Right ventricle myocardium superior (tissue), 1 donor: ENCODE measurements around the gene SGF29. TPM values are rescaled to one million over a fixed set of nuclear protein-coding genes. Genes with fewer than 3 reads are reported as not detected.
"Not testable (repeated sequence)": the region's sequence is repeated elsewhere in the genome, so short reads cannot be mapped to it uniquely, and the experiment has no call there.

Experiments used
- ATAC-seq: fragments of 200-7000 bp; cut with Tn5 transposase; one replicate; pipeline ENCODE4 v1.9.1; 2020; ENCODE audit warnings: mild to moderate bottlenecking; ENCODE audit not compliant: poor library complexity
- DNase-seq: peaks from one replicate; pipeline ENCODE4 v3.0.0-alpha.2; 2020
- intact Hi-C: fragments of 100-400 bp; cut with DNase I; formaldehyde crosslinking; loops from one replicate; pipeline ENCODE4 v1.11.2; 2022
- total RNA-seq: library from RNA; stranded (reverse); fragmentation: NEBNext Ultra II Directional; extraction: Animal tissue kit (Norgen Biotek cat#: 25700); gene quantifications from one replicate; pipeline ENCODE4 v1.2.1, GENCODE V29; 2021
- donor health status: DM: no; HTN: yes; CAD: no; lungs with severe emphysema.

The SGF29 gene
- total RNA-seq, 1 donor from 2014 or later = 13.2 TPM

- ATAC-seq (no peak), DNase-seq (no peak)
- intact Hi-C loops = no loop called here
These were observed 50.5 kb downstream of the SGF29 start for GRCh38 chr16:28604186-28604565.

- no peak for ATAC-seq
- no peak for DNase-seq
- intact Hi-C loops = no loop called here
These were observed 52.8 kb downstream of the SGF29 start for GRCh38 chr16:28606291-28607115.

GRCh38 chr16:28607116-28607623 lies 53.5 kb downstream of the SGF29 start:
- intact Hi-C loops = no loop called here
- ATAC-seq (no peak), DNase-seq (no peak)

- intact Hi-C loops, ATAC-seq, DNase-seq: not testable (repeated sequence)
These were observed 54.2 kb downstream of the SGF29 start for GRCh38 chr16:28607681-28608495.

- DNase-seq, intact Hi-C loops, ATAC-seq: not testable (repeated sequence)
These were observed 54.7 kb downstream of the SGF29 start for GRCh38 chr16:28608496-28608808.

- intact Hi-C loops = not testable (repeated sequence)
- DNase-seq (peak; percentile 64), ATAC-seq (peak; percentile 31)
These were observed 55.3 kb downstream of the SGF29 start for GRCh38 chr16:28608867-28609596.

- intact Hi-C loops = no loop called here
- DNase-seq = peak; percentile 77
- peak; percentile 86 for ATAC-seq
These were observed 56.2 kb downstream of the SGF29 start, which contains the start of gene SULT1A1 for GRCh38 chr16:28609631-28610594. TSS of gene SULT1A1 (minus strand) at chr16:28610044. CDS start at chr16:28608855, 1,189 bp downstream.

- ATAC-seq = no peak
- intact Hi-C loops = no loop called here
These were observed 57.0 kb downstream of the SGF29 start for GRCh38 chr16:28610595-28611191.

GRCh38 chr16:28612359-28613280 lies 58.9 kb downstream of the SGF29 start:
- intact Hi-C loops = not testable (repeated sequence)

More at GRCh38 chr16:28610595-28611191, 57.0 kb downstream of the SGF29 start:
- DNase-seq = no peak

GRCh38 chr16:28613912-28614311 lies 60.2 kb downstream of the SGF29 start:
- intact Hi-C loops, DNase-seq, ATAC-seq: not testable (repeated sequence)

More at GRCh38 chr16:28612359-28613280, 58.9 kb downstream of the SGF29 start:
- DNase-seq = not testable (repeated sequence)
- ATAC-seq = peak; percentile 9

GRCh38 chr16:28614561-28614960 lies 60.8 kb downstream of the SGF29 start:
- intact Hi-C loops, DNase-seq, ATAC-seq: not testable (repeated sequence)

- intact Hi-C loops = not testable (repeated sequence)
- ATAC-seq (peak; percentile 60), DNase-seq (peak; percentile 80)
These were observed 61.9 kb downstream of the SGF29 start for GRCh38 chr16:28615486-28616223.

- DNase-seq, intact Hi-C loops: not testable (repeated sequence)
These were observed 62.5 kb downstream of the SGF29 start for GRCh38 chr16:28616224-28616577.

GRCh38 chr16:28616636-28617035 lies 62.9 kb downstream of the SGF29 start:
- DNase-seq (no peak), ATAC-seq (no peak)
- intact Hi-C loops = no loop called here

More at GRCh38 chr16:28616224-28616577, 62.5 kb downstream of the SGF29 start:
- not testable (repeated sequence) for ATAC-seq

- intact Hi-C loops = no loop called here
- no peak for DNase-seq
- ATAC-seq = no peak
These were observed 64.2 kb downstream of the SGF29 start for GRCh38 chr16:28617874-28618273.
